Panc1 (cell line): ENCODE measurements around the gene LRRC49.

ENCODE experiments used
- CTCF ChIP-seq: fragments of 450-650 bp; IDR thresholded peaks from 2 replicates; pipeline ENCODE4 v1.5.1; 2017; ENCODE audit warnings: mild to moderate bottlenecking
- POLR2AphosphoS5 ChIP-seq: IDR thresholded peaks from 2 replicates; pipeline ENCODE4 v1.6.1; 2012; ENCODE audit warnings: mild to moderate bottlenecking, low read depth, low read length, moderate library complexity
- SIN3A ChIP-seq: IDR thresholded peaks from 2 replicates; pipeline ENCODE4 v1.6.1; 2012; ENCODE audit warnings: low read depth, mild to moderate bottlenecking, low read length, moderate library complexity, borderline replicate concordance; ENCODE audit not compliant: insufficient read depth

DNA sequence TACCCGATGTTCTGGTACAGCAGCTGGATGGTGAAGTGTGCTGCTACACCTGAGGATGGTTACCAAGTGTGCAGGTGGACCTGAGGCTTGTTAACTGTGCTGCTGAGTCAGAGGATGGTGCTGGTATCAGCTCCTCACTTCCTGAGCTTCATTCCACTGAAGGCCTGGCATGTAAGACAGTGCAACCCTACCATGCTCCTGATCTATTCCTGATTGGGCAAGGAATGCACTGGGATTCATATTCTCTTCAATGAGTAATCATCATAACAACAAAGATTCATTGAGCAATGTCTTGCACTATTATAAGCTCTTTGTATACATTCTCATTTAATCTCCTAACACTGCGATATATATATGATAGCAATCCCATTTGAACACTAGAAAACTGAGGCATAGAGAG lies 159.7 kb downstream of the LRRC49 start:
- TF ChIP-seq SIN3A = no peak
- TF ChIP-seq CTCF = no peak
- no peak for TF ChIP-seq POLR2AphosphoS5
